AG04450 (cell line): ENCODE results near the gene HTR6. TPM values are rescaled to one million over a fixed set of nuclear protein-coding genes. Genes with fewer than 3 reads are reported as not detected.

Experiments used
- CTCF ChIA-PET: fragments of 300-600, 350-600 bp; formaldehyde crosslinking; extraction: SDS; loops from one replicate; lab custom pipeline; 2022; ENCODE audit warnings: antibody characterized with exemption, inconsistent platforms; lab: Charles Lee
- POLR2A ChIA-PET: fragments of 350-600 bp; formaldehyde crosslinking; extraction: SDS; loops from one replicate; lab custom pipeline; 2021; ENCODE audit warnings: antibody characterized with exemption, inconsistent platforms; lab: Yijun Ruan, JAX
- DNase-seq: peaks from one replicate; pipeline ENCODE4 v3.0.0-alpha.2; 2011; ENCODE audit warnings: low read depth, low spot score
- H3K27ac ChIP-seq: one replicate; pipeline ENCODE4 v1.5.1; 2012; ENCODE audit warnings: low read depth, low read length, control low read depth
- H3K27me3 ChIP-seq: one replicate; pipeline ENCODE4 v1.6.0; 2012; ENCODE audit warnings: low read length; ENCODE audit not compliant: control insufficient read depth, insufficient read depth
- H3K4me3 ChIP-seq: 2 replicates; pipeline ENCODE4 v1.5.1; 2011; ENCODE audit warnings: mild to moderate bottlenecking, low read depth, low read length, control low read depth
- H3K9me3 ChIP-seq: 2 replicates; pipeline ENCODE4 v1.5.1; 2012; ENCODE audit warnings: low read length; ENCODE audit not compliant: control insufficient read depth, insufficient read depth
- polyA plus RNA-seq: library from polyadenylated mRNA; depleted of rRNA; stranded (reverse); fragments of >200 nt; gene quantifications from 2 replicates; pipeline ENCODE4 v1.2.3, GENCODE V29; 2011
- TF ChIP-seq, protein P1 (sequence below): IDR thresholded peaks from 2 replicates; pipeline ENCODE4 v1.5.1; 2011; ENCODE audit warnings: low read depth, low read length, control low read depth, inconsistent platforms

HTR6 gene
- polyA plus RNA-seq, 1 experiment, result not detected

GRCh38 chr1:19703280-19703679, 38.6 kb downstream of the HTR6 start:
- Histone ChIP-seq H3K27ac (no peak overlapping the region), H3K9me3 (no peaks in the 10 kb centered on the region), H3K27me3 (no peaks in the 10 kb centered on the region), H3K4me3 (no peak overlapping the region)
- TF ChIP-seq, protein P1, sequence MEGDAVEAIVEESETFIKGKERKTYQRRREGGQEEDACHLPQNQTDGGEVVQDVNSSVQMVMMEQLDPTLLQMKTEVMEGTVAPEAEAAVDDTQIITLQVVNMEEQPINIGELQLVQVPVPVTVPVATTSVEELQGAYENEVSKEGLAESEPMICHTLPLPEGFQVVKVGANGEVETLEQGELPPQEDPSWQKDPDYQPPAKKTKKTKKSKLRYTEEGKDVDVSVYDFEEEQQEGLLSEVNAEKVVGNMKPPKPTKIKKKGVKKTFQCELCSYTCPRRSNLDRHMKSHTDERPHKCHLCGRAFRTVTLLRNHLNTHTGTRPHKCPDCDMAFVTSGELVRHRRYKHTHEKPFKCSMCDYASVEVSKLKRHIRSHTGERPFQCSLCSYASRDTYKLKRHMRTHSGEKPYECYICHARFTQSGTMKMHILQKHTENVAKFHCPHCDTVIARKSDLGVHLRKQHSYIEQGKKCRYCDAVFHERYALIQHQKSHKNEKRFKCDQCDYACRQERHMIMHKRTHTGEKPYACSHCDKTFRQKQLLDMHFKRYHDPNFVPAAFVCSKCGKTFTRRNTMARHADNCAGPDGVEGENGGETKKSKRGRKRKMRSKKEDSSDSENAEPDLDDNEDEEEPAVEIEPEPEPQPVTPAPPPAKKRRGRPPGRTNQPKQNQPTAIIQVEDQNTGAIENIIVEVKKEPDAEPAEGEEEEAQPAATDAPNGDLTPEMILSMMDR, result no peak
- no peak for DNase-seq
- CTCF ChIA-PET, result interaction anchor here (1.4 to 4.2 kb wide), 9 partner anchors 9 to 450 kb away, joined by 3 to 142 read pairs (median 20); partner anchors contain the start of gene HTR6
- POLR2A ChIA-PET, result interaction anchor here (2.1 kb wide), 1 partner anchor 42 kb away, joined by 7 read pairs; no protein-coding TSS in a partner anchor

DNA sequence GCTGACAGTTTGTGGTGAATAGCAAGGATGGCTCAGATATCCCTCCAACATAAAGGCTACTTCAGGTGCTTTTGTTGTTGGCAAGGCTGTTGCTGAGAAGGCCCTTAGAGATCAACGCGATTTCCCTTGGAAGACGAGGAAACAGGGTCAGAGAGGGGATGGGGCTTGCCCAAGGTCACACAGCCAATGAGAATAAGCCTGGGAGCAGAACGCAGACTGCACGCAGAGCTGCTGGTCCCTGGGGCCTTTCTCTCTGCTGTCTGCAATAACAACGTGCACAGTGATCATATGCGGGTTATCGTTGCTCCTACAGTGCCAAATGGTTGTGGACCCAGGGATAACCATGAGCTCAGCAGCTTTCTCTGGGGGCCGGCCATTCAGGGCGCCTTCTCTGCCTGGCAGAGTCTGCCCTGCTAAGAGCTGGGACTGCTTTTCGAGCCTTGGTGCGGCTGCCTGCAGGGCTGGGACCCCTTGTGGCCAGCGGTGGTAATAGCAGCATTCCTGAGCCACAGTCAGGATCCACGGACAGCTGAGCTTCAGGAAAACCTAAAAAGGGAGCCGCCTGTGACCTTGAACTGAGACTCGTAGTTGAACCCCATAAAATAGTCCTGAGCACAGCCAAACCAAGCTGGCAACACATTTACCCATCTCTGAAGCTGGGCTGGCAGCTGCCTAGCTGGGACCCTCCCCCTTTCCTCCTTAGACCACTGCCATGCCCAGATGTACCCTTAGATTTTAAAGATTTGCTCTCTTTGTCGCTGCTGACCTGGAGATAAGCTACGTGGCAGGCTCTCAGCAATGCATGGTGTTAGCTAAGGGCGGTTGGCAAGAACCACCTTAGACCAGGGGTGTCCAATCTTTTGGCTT, 39.8 kb downstream of the HTR6 start:
- ChIA-PET CTCF (interaction anchor here (0.6 to 4.2 kb wide), 31 partner anchors 10 to 1075 kb away, joined by 3 to 142 read pairs (median 4); partner anchors contain the start of gene HTR6), POLR2A (interaction anchor here (2.1 kb wide), 1 partner anchor 43 kb away, joined by 7 read pairs; no protein-coding TSS in a partner anchor)
- Histone ChIP-seq H3K27ac (no peak overlapping the region), H3K9me3 (no peaks in the 10 kb centered on the region), H3K27me3 (no peaks in the 10 kb centered on the region), H3K4me3 (no peak overlapping the region)
- peak; percentile 33 for DNase-seq
- TF ChIP-seq, protein P1, result peak; percentile 97

DNA sequence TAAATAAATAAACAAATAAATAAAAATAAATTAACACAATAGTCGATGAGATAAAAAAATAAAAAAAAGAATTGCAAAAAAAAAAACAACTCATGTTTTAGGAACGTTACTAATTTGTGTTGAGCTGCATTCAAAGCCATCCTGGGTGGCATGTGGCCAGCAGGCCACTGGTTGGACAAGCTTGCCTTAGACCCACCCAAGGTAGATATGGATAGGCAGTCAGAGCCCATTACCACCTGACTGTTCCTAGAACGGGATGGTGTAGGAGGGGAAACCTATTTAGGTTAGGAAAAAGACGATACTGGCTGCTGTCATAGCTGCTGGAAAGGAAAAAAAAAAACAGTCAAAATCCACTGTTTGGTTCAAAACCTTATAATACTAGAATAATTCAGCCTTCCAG, 40.8 kb downstream of the HTR6 start:
- DNase-seq, result no peak
- H3K4me3 ChIP-seq, result no peak overlapping the region
- TF ChIP-seq, protein P1, result no peak
- no peaks in the 10 kb centered on the region for H3K9me3 ChIP-seq
- H3K27me3 ChIP-seq, result no peaks in the 10 kb centered on the region
- H3K27ac ChIP-seq, result no peak overlapping the region
- CTCF ChIA-PET, result interaction anchor here (0.6 to 4.2 kb wide), 21 partner anchors 9 to 798 kb away, joined by 3 to 142 read pairs (median 6); partner anchors contain the start of gene HTR6
- POLR2A ChIA-PET, result interaction anchor here (2.1 kb wide), 1 partner anchor 44 kb away, joined by 7 read pairs; no protein-coding TSS in a partner anchor

DNA sequence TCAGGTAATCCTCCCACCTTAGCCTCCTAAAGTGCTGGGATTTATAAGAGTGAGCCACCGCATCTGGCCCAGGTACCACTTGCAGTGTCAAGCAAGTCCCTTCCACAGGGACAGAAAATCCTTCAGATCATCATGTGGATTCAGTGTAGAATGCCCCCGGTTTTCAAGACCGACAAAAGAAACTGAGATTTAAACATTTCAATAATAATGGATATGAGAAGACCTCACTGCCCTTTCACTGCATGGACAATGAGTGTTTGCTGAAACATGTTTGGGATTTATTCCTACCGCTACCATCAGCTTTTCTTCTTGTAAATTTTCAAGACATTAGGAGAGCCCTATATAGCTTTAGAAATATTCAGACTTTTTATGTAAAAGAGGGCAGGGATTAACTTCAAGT, 41.5 kb downstream of the HTR6 start:
- ChIA-PET POLR2A (interaction anchor here (0.6 kb wide), 1 partner anchor 802 kb away, joined by 3 read pairs; the partner anchor contains the start of gene MUL1), CTCF (interaction anchor here (0.6 to 4.2 kb wide), 4 partner anchors 9 to 211 kb away, joined by 7 to 142 read pairs (median 38); partner anchors contain the start of gene HTR6)
- H3K4me3 ChIP-seq, result no peak overlapping the region
- H3K27me3 ChIP-seq, result no peaks in the 10 kb centered on the region
- DNase-seq, result no peak
- no peak overlapping the region for H3K27ac ChIP-seq
- H3K9me3 ChIP-seq, result no peaks in the 10 kb centered on the region
- TF ChIP-seq, protein P1, result no peak
